ENCODE data around the gene VWA5B2.

GRCh38 chr3:184290331-184290730 is 60.9 kb downstream of the VWA5B2 start:
- TF ChIP-seq POLR2AphosphoS5 (IDR thresholded peaks at IDR 0.05; ENCODE audit: low read depth, low read length): no peak
- TF ChIP-seq ARNT (IDR thresholded peaks at IDR 0.05): no peak
- no peak for TF ChIP-seq ZSCAN30 (CRISPR knock-in tag; IDR thresholded peaks at IDR 0.05)
- no peak for TF ChIP-seq ZNF260 (CRISPR knock-in tag; IDR thresholded peaks at IDR 0.05; ENCODE audit: borderline replicate concordance, low read depth)
- no peak for TF ChIP-seq MAX (IDR thresholded peaks at IDR 0.05)
- no peak for TF ChIP-seq ZNF280B (CRISPR knock-in tag; IDR thresholded peaks at IDR 0.05; ENCODE audit: borderline replicate concordance)
- TF ChIP-seq CEBPZ (IDR thresholded peaks at IDR 0.05; ENCODE audit: low read length): no peak
- peak; percentile 33; the same call in 1 of the 2 replicates for TF ChIP-seq CTCF (CRISPR knock-in tag; IDR thresholded peaks at IDR 0.05)
- TF ChIP-seq ZNF562 (CRISPR knock-in tag; IDR thresholded peaks at IDR 0.05; ENCODE audit: borderline replicate concordance): no peak
- TF ChIP-seq ZBTB20 (CRISPR knock-in tag; IDR thresholded peaks at IDR 0.05; ENCODE audit: borderline replicate concordance, low read depth): no peak

Measured in HepG2 (cell line).